Measurements from ENCODE around the gene PEX11A. TPM values are rescaled to one million over a fixed set of nuclear protein-coding genes. Genes with fewer than 3 reads are reported as not detected.

Gene PEX11A
- total RNA-seq, 1 experiment from 2014 or later = 8.5 TPM

- DNase-seq (ENCODE audit: low read depth) = peak; percentile 63
These were observed 34.3 kb downstream of the PEX11A start for GRCh38 chr15:89656116-89656815.

- DNase-seq (ENCODE audit: low read depth) = no peak
These were observed 35.4 kb downstream of the PEX11A start, which contains the start of gene KIF7 for GRCh38 chr15:89654847-89655805. Gene KIF7 (minus strand): TSS chr15:89655467. CDS start chr15:89652930, 2,537 bp downstream.

- no peak for DNase-seq (ENCODE audit: low read depth)
These were observed 36.2 kb downstream of the PEX11A start for GRCh38 chr15:89654301-89654761.

GRCh38 chr15:89653578-89653977, 37.0 kb downstream of the PEX11A start:
- DNase-seq (ENCODE audit: low read depth) = no peak

GRCh38 chr15:89652666-89653065, 37.9 kb downstream of the PEX11A start:
- DNase-seq (ENCODE audit: low read depth) = no peak

- no peak for DNase-seq (ENCODE audit: low read depth)
These were observed 38.4 kb downstream of the PEX11A start for GRCh38 chr15:89652131-89652530.

- DNase-seq (ENCODE audit: low read depth) = no peak
These were observed 40.8 kb downstream of the PEX11A start for GRCh38 chr15:89649716-89650115.

- DNase-seq (ENCODE audit: low read depth) = no peak
These were observed 41.4 kb downstream of the PEX11A start for GRCh38 chr15:89649013-89649625.

- DNase-seq (ENCODE audit: low read depth) = no peak
These were observed 42.2 kb downstream of the PEX11A start for GRCh38 chr15:89648106-89649012.

GRCh38 chr15:89647191-89647851, 43.2 kb downstream of the PEX11A start:
- peak; percentile 60 for DNase-seq (ENCODE audit: low read depth)

GRCh38 chr15:89646416-89647141, 44.0 kb downstream of the PEX11A start:
- DNase-seq (ENCODE audit: low read depth) = no peak

GRCh38 chr15:89645680-89646079, 44.9 kb downstream of the PEX11A start:
- DNase-seq (ENCODE audit: low read depth) = no peak

GRCh38 chr15:89642106-89642505, 48.4 kb downstream of the PEX11A start:
- no peak for DNase-seq (ENCODE audit: low read depth)

GRCh38 chr15:89641053-89641452, 49.5 kb downstream of the PEX11A start:
- DNase-seq (ENCODE audit: low read depth) = no peak

- DNase-seq (ENCODE audit: low read depth) = no peak
These were observed 50.3 kb downstream of the PEX11A start for GRCh38 chr15:89640245-89640644.

GRCh38 chr15:89633585-89633984, 57.0 kb downstream of the PEX11A start:
- no peak for DNase-seq (ENCODE audit: low read depth)

- DNase-seq (ENCODE audit: low read depth) = no peak
These were observed 57.8 kb downstream of the PEX11A start for GRCh38 chr15:89632563-89633430.

- DNase-seq (ENCODE audit: low read depth) = no peak
These were observed 58.7 kb downstream of the PEX11A start for GRCh38 chr15:89631902-89632264.

Measured in HT1080 (cell line).